ENCODE results near the gene ANO7. TPM values are rescaled to one million over a fixed set of nuclear protein-coding genes. Genes with fewer than 3 reads are reported as not detected.

The ANO7 gene
- total RNA-seq, 1 donor: 0.43 TPM

- no peak overlapping the region for H3K4me3 ChIP-seq (ENCODE audit: low read depth, low read length)
- no peak for TF ChIP-seq CTCF (IDR thresholded peaks at IDR 0.05; ENCODE audit: insufficient read depth, low read depth, low read length)
- DNase-seq (ENCODE audit: low read depth): peak; percentile 44
Measured at GRCh38 chr2:241224851-241225438, 36.5 kb downstream of the ANO7 start.

- no peak for DNase-seq (ENCODE audit: low read depth)
Measured at GRCh38 chr2:241225545-241225944, 37.1 kb downstream of the ANO7 start.

GRCh38 chr2:241225983-241226382, 37.5 kb downstream of the ANO7 start:
- no peak for DNase-seq (ENCODE audit: low read depth)
- TF ChIP-seq CTCF (IDR thresholded peaks at IDR 0.05; ENCODE audit: insufficient read depth, low read depth, low read length): no peak

More at GRCh38 chr2:241225545-241225944, 37.1 kb downstream of the ANO7 start:
- TF ChIP-seq CTCF (IDR thresholded peaks at IDR 0.05; ENCODE audit: insufficient read depth, low read depth, low read length): no peak
- H3K4me3 ChIP-seq (ENCODE audit: low read depth, low read length): no peak overlapping the region

GRCh38 chr2:241226723-241227572, 38.5 kb downstream of the ANO7 start:
- peak; percentile 23 for DNase-seq (ENCODE audit: low read depth)
- no peak for TF ChIP-seq CTCF (IDR thresholded peaks at IDR 0.05; ENCODE audit: insufficient read depth, low read depth, low read length)
- no peak overlapping the region for H3K4me3 ChIP-seq (ENCODE audit: low read depth, low read length)

More at GRCh38 chr2:241225983-241226382, 37.5 kb downstream of the ANO7 start:
- no peak overlapping the region for H3K4me3 ChIP-seq (ENCODE audit: low read depth, low read length)

GRCh38 chr2:241227594-241227993, 39.1 kb downstream of the ANO7 start:
- no peak for DNase-seq (ENCODE audit: low read depth)
- no peak overlapping the region for H3K4me3 ChIP-seq (ENCODE audit: low read depth, low read length)

More at GRCh38 chr2:241227594-241227993, 39.1 kb downstream of the ANO7 start:
- TF ChIP-seq CTCF (IDR thresholded peaks at IDR 0.05; ENCODE audit: insufficient read depth, low read depth, low read length): no peak
